WTC11 (cell line): Measurements from ENCODE around the gene MYOM1. TPM values are rescaled to one million over a fixed set of nuclear protein-coding genes. Genes with fewer than 3 reads are reported as not detected.

Experiments used
- ATAC-seq: fragments of 200-7000 bp; cut with Tn5 transposase; 2 replicates; pipeline ENCODE4 v1.10.0; 2021; ENCODE audit warnings: mild to moderate bottlenecking, moderate library complexity
- CTCF ChIA-PET: fragments of 300-600 bp; sonication (Branson Sonifier 250); formaldehyde crosslinking; loops from one replicate; lab custom pipeline; 2021; ENCODE audit warnings: antibody characterized with exemption; lab: Charles Lee
- POLR2A ChIA-PET: fragments of 350-600 bp; sonication (Branson Sonifier 250); formaldehyde crosslinking; loops from one replicate; lab custom pipeline; 2021; ENCODE audit warnings: antibody characterized with exemption; lab: Charles Lee
- DNase-seq: peaks from one replicate; pipeline ENCODE4 v3.0.0; 2021; ENCODE audit warnings: low spot score
- H3K27ac Mint-ChIP-seq: 2 replicates; pipeline ENCODE4 v1.8.0; 2021; ENCODE audit warnings: mixed read lengths
- H3K27me3 Mint-ChIP-seq: 2 replicates; pipeline ENCODE4 v1.8.0; 2021; ENCODE audit warnings: low read depth, mild to moderate bottlenecking, moderate library complexity, mixed read lengths
- H3K36me3 Mint-ChIP-seq: 2 replicates; pipeline ENCODE4 v1.8.0; 2021; ENCODE audit warnings: mixed read lengths
- H3K4me1 Mint-ChIP-seq: 2 replicates; pipeline ENCODE4 v1.8.0; 2022; ENCODE audit warnings: mixed read lengths
- H3K4me3 Mint-ChIP-seq: 2 replicates; pipeline ENCODE4 v1.8.0; 2021; ENCODE audit warnings: mild to moderate bottlenecking, moderate library complexity, mixed read lengths
- H3K9me3 Mint-ChIP-seq: 2 replicates; pipeline ENCODE4 v1.8.0; 2021; ENCODE audit warnings: mixed read lengths
- AR ChIP-seq: fragments of 250-450 bp; sonication (Bioruptor Pico); IDR thresholded peaks from 2 replicates; pipeline ENCODE4 v1.9.0; 2021; ENCODE audit warnings: mild to moderate bottlenecking
- ARID4B ChIP-seq: sonication (generic); formaldehyde crosslinking; IDR thresholded peaks from 2 replicates; pipeline ENCODE4 v1.8.0; 2023; ENCODE audit warnings: missing genetic modification reagents, mild to moderate bottlenecking, borderline replicate concordance
- ATF1 ChIP-seq: sonication (generic); formaldehyde crosslinking; IDR thresholded peaks from 2 replicates; pipeline ENCODE4 v1.8.1; 2023; ENCODE audit warnings: mild to moderate bottlenecking, moderate library complexity, missing genetic modification reagents
- CREB1 ChIP-seq: sonication (generic); formaldehyde crosslinking; IDR thresholded peaks from 2 replicates; pipeline ENCODE4 v1.8.0; 2023; ENCODE audit warnings: mild to moderate bottlenecking, missing genetic modification reagents
- CREM ChIP-seq: sonication (generic); formaldehyde crosslinking; IDR thresholded peaks from 2 replicates; pipeline ENCODE4 v1.8.1; 2022; ENCODE audit warnings: mild to moderate bottlenecking, missing genetic modification reagents, moderate library complexity
- FOXK1 ChIP-seq: sonication (generic); formaldehyde crosslinking; IDR thresholded peaks from 2 replicates; pipeline ENCODE4 v1.8.0; 2022; ENCODE audit warnings: mild to moderate bottlenecking, moderate library complexity, missing genetic modification reagents
- FOXP1 ChIP-seq: sonication (generic); formaldehyde crosslinking; IDR thresholded peaks from 2 replicates; pipeline ENCODE4 v1.8.0; 2022; ENCODE audit warnings: missing genetic modification reagents, mild to moderate bottlenecking, moderate library complexity, borderline replicate concordance
- HMGXB4 ChIP-seq: sonication (generic); formaldehyde crosslinking; IDR thresholded peaks from 2 replicates; pipeline ENCODE4 v1.8.1; 2023; ENCODE audit warnings: mild to moderate bottlenecking, moderate library complexity, missing genetic modification reagents
- JAZF1 ChIP-seq: fragments of 250-450 bp; sonication (Bioruptor Pico); IDR thresholded peaks from 2 replicates; pipeline ENCODE4 v1.9.0; 2021; ENCODE audit warnings: moderate library complexity, mild to moderate bottlenecking, inconsistent platforms
- SMAD3 ChIP-seq: sonication (generic); formaldehyde crosslinking; IDR thresholded peaks from 2 replicates; pipeline ENCODE4 v1.8.0; 2022; ENCODE audit warnings: missing genetic modification reagents, mild to moderate bottlenecking, borderline replicate concordance
- TCF7 ChIP-seq: sonication (generic); formaldehyde crosslinking; IDR thresholded peaks from 2 replicates; pipeline ENCODE4 v1.8.0; 2022; ENCODE audit warnings: mild to moderate bottlenecking, low read depth, missing genetic modification reagents, moderate library complexity
- USF1 ChIP-seq: sonication (generic); formaldehyde crosslinking; IDR thresholded peaks from 2 replicates; pipeline ENCODE4 v1.8.0; 2022; ENCODE audit warnings: mild to moderate bottlenecking, missing genetic modification reagents
- ZBTB21 ChIP-seq: sonication (generic); formaldehyde crosslinking; IDR thresholded peaks from 2 replicates; pipeline ENCODE4 v1.8.1; 2023; ENCODE audit warnings: mild to moderate bottlenecking, missing genetic modification reagents, borderline replicate concordance
- ZNF263 ChIP-seq: sonication (generic); formaldehyde crosslinking; IDR thresholded peaks from 2 replicates; pipeline ENCODE4 v1.8.1; 2022; ENCODE audit warnings: low read depth, mild to moderate bottlenecking, moderate library complexity, missing genetic modification reagents
- ZNF281 ChIP-seq: sonication (generic); formaldehyde crosslinking; IDR thresholded peaks from 2 replicates; pipeline ENCODE4 v1.8.0; 2023; ENCODE audit warnings: mild to moderate bottlenecking, missing genetic modification reagents
- ZNF396 ChIP-seq: fragments of 250-450 bp; sonication (Bioruptor Pico); IDR thresholded peaks from 2 replicates; pipeline ENCODE4 v1.8.0; 2021; ENCODE audit warnings: mild to moderate bottlenecking, moderate library complexity, borderline replicate concordance
- ZNF532 ChIP-seq: fragments of 250-450 bp; sonication (Bioruptor Pico); IDR thresholded peaks from 2 replicates; pipeline ENCODE4 v1.9.0; 2021; ENCODE audit warnings: mild to moderate bottlenecking, borderline replicate concordance
- total RNA-seq: library from RNA; stranded (reverse); gene quantifications from 3 replicates; pipeline ENCODE4 v1.2.3, GENCODE V29; 2021
- TF ChIP-seq, protein P1 (sequence below): sonication (generic); formaldehyde crosslinking; IDR thresholded peaks from 2 replicates; pipeline ENCODE4 v1.8.1; 2022; ENCODE audit warnings: mild to moderate bottlenecking, missing genetic modification reagents, moderate library complexity, borderline replicate concordance

MYOM1 gene
- total RNA-seq, 1 experiment from 2014 or later, result 0.35 TPM

GRCh38 chr18:3266062-3266608, 46.4 kb upstream of the MYOM1 start (continued):
- no peak for TF ChIP-seq ARID4B
- TF ChIP-seq ZNF263, result no peak
- TF ChIP-seq CREM (CRISPR knock-in tag), result no peak
- no peak for TF ChIP-seq HMGXB4 (CRISPR knock-in tag)
- TF ChIP-seq FOXK1, result no peak
- TF ChIP-seq ZNF396, result no peak
- no peak for TF ChIP-seq ZBTB21 (CRISPR knock-in tag)
- TF ChIP-seq ZNF281 (CRISPR knock-in tag), result no peak
- TF ChIP-seq FOXP1 (CRISPR knock-in tag), result no peak
- no peak for TF ChIP-seq TCF7 (CRISPR knock-in tag)
- TF ChIP-seq, protein P1, sequence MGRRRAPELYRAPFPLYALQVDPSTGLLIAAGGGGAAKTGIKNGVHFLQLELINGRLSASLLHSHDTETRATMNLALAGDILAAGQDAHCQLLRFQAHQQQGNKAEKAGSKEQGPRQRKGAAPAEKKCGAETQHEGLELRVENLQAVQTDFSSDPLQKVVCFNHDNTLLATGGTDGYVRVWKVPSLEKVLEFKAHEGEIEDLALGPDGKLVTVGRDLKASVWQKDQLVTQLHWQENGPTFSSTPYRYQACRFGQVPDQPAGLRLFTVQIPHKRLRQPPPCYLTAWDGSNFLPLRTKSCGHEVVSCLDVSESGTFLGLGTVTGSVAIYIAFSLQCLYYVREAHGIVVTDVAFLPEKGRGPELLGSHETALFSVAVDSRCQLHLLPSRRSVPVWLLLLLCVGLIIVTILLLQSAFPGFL, result no peak
- TF ChIP-seq SMAD3, result no peak

- H3K27ac Mint-ChIP-seq, result no peak overlapping the region; the same call in 1 of the 2 replicates
- ChIA-PET POLR2A (no interaction called here), CTCF (interaction anchor here (0.6 to 1.0 kb wide), 2 partner anchors 19 to 329 kb away, joined by 3 to 4 read pairs; partner anchors contain the start of gene MYL12A)
- no peak overlapping the region for H3K4me3 Mint-ChIP-seq
- no peak for DNase-seq
- H3K9me3 Mint-ChIP-seq, result no peaks in the 10 kb centered on the region
- H3K4me1 Mint-ChIP-seq, result peaks cover 54% of the 10 kb centered on the region
- no peaks in the 10 kb centered on the region for H3K36me3 Mint-ChIP-seq
- ATAC-seq, result no peak
- H3K27me3 Mint-ChIP-seq, result no peaks in the 10 kb centered on the region
- TF ChIP-seq FOXP1 (CRISPR knock-in tag) (no peak), ATF1 (no peak), JAZF1 (CRISPR knock-in tag) (no peak), CREM (CRISPR knock-in tag) (no peak), ZNF532 (no peak), CREB1 (CRISPR knock-in tag) (no peak), AR (CRISPR knock-in tag) (no peak), USF1 (CRISPR knock-in tag) (no peak)
Measured at GRCh38 chr18:3265564-3266033, 45.8 kb upstream of the MYOM1 start.
